GM19455 (cell line): Measurements from ENCODE around the gene ZNF787.
"Not testable (repeated sequence)": the region's sequence is repeated elsewhere in the genome, so short reads cannot be mapped to it uniquely, and the experiment has no call there.

Experiments
- ATAC-seq: cut with Tn5 transposase; IDR thresholded peaks from one replicate; pipeline ENCODE4 v1.9.1; 2021; ENCODE audit not compliant: unreplicated experiment

Gene ZNF787

GRCh38 chr19:56107626-56108351 is 13.3 kb downstream of the ZNF787 start:
- ATAC-seq = no peak

GRCh38 chr19:56106993-56107392 is 14.1 kb downstream of the ZNF787 start:
- no peak for ATAC-seq

GRCh38 chr19:56106397-56106849 is 14.7 kb downstream of the ZNF787 start:
- ATAC-seq = no peak

GRCh38 chr19:56105831-56106396 is 15.2 kb downstream of the ZNF787 start:
- ATAC-seq = not testable (repeated sequence)

- no peak for ATAC-seq
Measured at GRCh38 chr19:56105090-56105701, 15.9 kb downstream of the ZNF787 start.

GRCh38 chr19:56104423-56104822 is 16.7 kb downstream of the ZNF787 start:
- no peak for ATAC-seq

- no peak for ATAC-seq
Measured at GRCh38 chr19:56103027-56103614, 18.0 kb downstream of the ZNF787 start.

- ATAC-seq = no peak
Measured at GRCh38 chr19:56101746-56102535, 19.2 kb downstream of the ZNF787 start.

GRCh38 chr19:56101095-56101494 is 20.0 kb downstream of the ZNF787 start:
- ATAC-seq = no peak

- ATAC-seq = no peak
Measured at GRCh38 chr19:56099638-56100539, 21.2 kb downstream of the ZNF787 start.

GRCh38 chr19:56098731-56099568 is 22.1 kb downstream of the ZNF787 start:
- no peak for ATAC-seq

GRCh38 chr19:56098237-56098636 is 22.9 kb downstream of the ZNF787 start:
- not testable (repeated sequence) for ATAC-seq

GRCh38 chr19:56097776-56098175 is 23.3 kb downstream of the ZNF787 start:
- ATAC-seq = no peak

- ATAC-seq = no peak
Measured at GRCh38 chr19:56097306-56097705, 23.8 kb downstream of the ZNF787 start.

GRCh38 chr19:56096665-56097064 is 24.4 kb downstream of the ZNF787 start:
- ATAC-seq = no peak

GRCh38 chr19:56094449-56094848 is 26.6 kb downstream of the ZNF787 start:
- ATAC-seq = no peak

- no peak for ATAC-seq
Measured at GRCh38 chr19:56092685-56093631, 28.1 kb downstream of the ZNF787 start.
